GM12872 (cell line): ENCODE data around the gene XBP1.

Experiments
- TF ChIP-seq, protein P1 (sequence below): IDR thresholded peaks from 3 replicates; pipeline ENCODE4 v1.5.1; 2011; ENCODE audit warnings: low read depth, mild to moderate bottlenecking, low read length, moderate library complexity; ENCODE audit not compliant: insufficient read depth

The XBP1 gene

DNA sequence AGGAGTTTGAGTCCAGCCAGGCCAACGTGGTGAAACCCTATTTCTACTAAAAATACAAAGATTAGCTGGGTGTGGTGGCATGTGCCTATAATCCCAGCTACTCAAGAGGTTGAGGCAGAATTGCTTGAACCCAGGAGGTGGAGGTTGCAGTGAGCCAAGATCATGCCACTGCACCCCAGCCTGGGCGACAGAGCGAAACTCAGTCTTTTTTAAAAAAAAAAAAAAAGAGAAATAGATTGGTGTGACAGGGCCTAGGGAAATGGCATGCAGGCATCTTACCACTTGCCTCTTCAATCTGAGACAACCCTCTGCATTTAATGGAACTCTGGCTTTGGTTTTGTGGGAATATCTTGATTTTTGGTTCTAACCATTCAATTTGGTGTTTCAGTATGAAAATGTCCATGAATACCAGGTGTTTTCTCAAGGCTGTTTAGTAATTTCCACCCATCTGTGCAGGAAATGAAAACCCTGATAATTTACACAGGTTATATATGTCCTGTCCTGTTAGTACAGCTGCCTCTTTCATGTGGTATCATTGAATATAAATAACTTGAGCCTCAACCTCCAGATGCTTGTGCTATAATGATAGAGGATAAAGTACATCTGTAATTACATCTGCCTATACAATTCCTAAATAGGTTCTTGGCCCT is 8.4 kb downstream of the XBP1 start:
- TF ChIP-seq, protein P1, sequence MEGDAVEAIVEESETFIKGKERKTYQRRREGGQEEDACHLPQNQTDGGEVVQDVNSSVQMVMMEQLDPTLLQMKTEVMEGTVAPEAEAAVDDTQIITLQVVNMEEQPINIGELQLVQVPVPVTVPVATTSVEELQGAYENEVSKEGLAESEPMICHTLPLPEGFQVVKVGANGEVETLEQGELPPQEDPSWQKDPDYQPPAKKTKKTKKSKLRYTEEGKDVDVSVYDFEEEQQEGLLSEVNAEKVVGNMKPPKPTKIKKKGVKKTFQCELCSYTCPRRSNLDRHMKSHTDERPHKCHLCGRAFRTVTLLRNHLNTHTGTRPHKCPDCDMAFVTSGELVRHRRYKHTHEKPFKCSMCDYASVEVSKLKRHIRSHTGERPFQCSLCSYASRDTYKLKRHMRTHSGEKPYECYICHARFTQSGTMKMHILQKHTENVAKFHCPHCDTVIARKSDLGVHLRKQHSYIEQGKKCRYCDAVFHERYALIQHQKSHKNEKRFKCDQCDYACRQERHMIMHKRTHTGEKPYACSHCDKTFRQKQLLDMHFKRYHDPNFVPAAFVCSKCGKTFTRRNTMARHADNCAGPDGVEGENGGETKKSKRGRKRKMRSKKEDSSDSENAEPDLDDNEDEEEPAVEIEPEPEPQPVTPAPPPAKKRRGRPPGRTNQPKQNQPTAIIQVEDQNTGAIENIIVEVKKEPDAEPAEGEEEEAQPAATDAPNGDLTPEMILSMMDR = no peak

DNA sequence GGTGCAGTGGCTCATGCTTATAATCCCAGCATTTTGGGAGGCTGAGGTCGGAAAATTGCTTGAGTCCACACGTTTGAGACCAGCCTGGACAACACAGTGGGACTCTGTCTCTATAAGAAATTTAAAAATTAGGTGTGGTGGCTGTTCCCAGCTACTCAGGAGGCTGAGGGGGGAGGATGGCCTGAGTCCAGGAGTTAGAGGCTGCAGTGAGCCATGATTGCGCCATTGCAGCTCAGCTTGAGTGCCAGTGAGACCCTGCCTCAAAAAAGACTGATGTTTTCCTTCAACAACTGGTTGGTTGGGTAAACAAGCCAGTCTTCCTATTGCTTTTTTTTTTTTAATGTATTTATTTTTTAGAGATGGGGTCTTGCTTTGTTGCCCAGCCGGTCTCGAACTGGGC is 9.2 kb downstream of the XBP1 start:
- TF ChIP-seq, protein P1 = no peak

DNA sequence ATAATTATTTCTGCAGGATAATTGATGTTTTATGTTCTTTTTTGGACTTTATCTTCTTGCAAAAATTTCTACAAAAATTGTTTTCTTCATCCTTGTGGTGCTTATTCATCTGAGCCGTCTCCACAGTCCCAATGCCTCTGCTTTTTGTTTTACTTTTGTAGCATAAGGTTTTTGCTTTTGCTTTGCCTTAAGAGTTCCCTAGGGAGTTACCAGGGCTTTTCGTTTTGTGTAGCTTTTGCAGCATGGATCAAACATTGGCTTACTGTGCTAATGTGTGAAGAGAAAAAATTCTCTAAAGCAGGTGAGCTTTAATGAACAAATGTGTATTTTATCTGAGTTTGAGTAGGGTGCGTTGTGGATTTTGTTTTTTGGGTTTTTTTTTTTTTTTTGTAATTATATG is 11.8 kb downstream of the XBP1 start:
- TF ChIP-seq, protein P1 = no peak

DNA sequence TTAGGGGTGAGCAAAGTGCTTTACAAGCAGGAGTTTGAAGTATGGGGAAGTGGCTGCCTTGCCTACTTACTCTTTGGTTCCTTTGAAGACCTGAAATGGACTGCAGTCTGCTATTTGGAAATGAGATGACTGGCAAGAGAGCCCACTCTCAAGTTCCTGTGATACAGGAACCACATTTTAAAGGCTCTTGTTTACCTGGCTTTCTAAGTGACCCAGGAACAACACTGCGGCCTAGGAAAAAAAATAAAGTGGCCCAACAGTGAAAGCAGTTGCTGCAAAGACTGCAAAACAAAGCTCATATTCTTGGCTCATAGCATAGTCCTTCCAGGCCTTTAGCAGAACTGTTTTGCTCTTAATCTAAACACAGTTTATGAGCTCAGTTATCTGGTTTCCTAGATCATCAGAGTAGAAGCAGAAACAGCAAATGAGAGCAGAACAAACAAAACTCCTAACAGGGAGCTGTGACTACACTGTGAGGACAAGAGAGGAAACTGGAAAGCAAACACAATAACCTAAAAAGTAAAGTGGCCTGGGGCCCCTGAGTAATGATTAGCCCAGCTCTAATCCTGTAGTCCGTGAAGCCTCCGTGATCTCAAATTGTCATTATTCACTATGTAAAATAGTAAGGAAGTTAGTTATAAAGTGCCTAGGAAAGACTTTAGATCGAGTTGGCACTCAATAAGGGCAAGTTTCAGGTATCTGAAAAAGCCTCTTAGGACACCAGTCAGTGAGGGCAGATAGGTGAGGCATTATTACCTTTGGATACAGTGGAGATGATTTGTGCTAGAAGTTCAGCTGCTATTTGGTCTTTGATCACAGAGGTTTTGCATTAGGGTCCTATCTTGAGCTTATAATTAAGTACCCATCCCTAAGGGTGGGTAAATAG is 16.3 kb downstream of the XBP1 start:
- TF ChIP-seq, protein P1 = no peak

DNA sequence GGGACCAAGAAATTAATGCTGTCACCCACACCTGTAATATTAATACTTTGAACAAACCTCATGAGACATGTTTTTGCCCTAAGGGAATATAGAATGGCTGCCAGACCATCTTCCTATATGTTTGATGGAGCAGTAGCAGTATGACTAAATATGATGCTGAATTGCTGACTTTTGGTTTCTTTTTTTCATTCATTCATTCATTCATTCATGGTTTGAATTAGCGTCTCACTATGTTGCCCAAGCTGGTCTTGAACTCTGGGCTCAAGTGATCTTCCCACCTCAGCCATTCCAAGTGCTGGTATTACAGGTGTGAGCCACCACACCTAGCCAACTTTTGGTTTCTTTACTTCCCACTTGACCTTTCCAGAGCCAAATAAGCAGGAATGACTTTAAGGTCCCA is 20.1 kb downstream of the XBP1 start:
- TF ChIP-seq, protein P1 = no peak

DNA sequence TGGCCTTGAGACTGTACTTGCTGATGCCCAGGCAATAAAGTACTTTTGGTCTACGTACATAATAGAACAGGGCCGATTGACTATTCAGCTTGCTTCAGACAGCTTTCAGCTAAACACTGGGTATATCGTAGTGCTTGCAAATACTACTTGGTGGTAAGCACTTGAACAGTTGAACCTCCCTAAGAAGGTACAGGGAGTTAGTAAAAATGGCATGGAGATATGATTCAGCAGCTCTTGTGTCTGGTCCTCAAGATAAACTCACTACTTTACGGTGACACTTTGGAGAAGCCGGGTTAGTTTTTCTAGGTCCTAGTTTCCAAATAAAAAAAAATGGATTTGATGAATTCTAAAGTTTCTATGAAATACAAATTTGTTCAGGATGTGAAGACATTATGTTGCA is 20.5 kb downstream of the XBP1 start:
- TF ChIP-seq, protein P1 = no peak

DNA sequence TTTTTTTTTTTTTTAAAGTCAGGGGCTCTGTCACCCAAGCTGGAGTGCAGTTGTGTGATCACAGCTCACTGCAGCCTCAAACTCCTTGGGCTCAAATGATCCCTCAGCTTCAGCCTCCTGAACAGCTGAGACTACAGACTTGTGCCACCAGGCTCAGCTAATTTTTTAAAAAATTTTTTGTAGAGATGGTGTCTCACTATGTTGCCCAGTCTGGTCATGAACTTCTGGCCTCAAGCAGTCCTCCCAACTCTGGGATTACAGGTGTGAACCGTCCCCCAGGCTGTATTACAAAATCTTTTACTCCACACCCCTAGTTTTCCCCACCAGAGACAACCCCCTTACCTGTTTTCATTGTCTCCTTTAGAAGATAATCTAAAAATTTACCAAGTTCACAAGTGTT is 26.0 kb downstream of the XBP1 start:
- TF ChIP-seq, protein P1 = no peak
